ENCODE results near the gene ZNF683.

ZNF683 gene

GRCh38 chr1:26373281-26373680, 731 bp upstream of the ZNF683 start:
- no peak for DNase-seq (ENCODE audit: low read depth)
- no peak overlapping the region for H3K4me3 ChIP-seq (ENCODE audit: low read depth, low read length)
- TF ChIP-seq CTCF (IDR thresholded peaks at IDR 0.05; ENCODE audit: control insufficient read depth, extremely low read depth, insufficient read depth), result no peak

- no peak for DNase-seq (ENCODE audit: low read depth)
- no peak for TF ChIP-seq CTCF (IDR thresholded peaks at IDR 0.05; ENCODE audit: control insufficient read depth, extremely low read depth, insufficient read depth)
- no peak overlapping the region for H3K4me3 ChIP-seq (ENCODE audit: low read depth, low read length)
These were observed 511 bp downstream of the ZNF683 start for GRCh38 chr1:26372039-26372438.

- no peak for TF ChIP-seq CTCF (IDR thresholded peaks at IDR 0.05; ENCODE audit: control insufficient read depth, extremely low read depth, insufficient read depth)
- DNase-seq (ENCODE audit: low read depth), result no peak
- H3K4me3 ChIP-seq (ENCODE audit: low read depth, low read length), result no peak overlapping the region
These were observed 1.8 kb downstream of the ZNF683 start for GRCh38 chr1:26370591-26371382.

GRCh38 chr1:26368486-26368885, 4.1 kb downstream of the ZNF683 start:
- no peak overlapping the region for H3K4me3 ChIP-seq (ENCODE audit: low read depth, low read length)
- no peak for TF ChIP-seq CTCF (IDR thresholded peaks at IDR 0.05; ENCODE audit: control insufficient read depth, extremely low read depth, insufficient read depth)
- DNase-seq (ENCODE audit: low read depth), result no peak

- no peak for TF ChIP-seq CTCF (IDR thresholded peaks at IDR 0.05; ENCODE audit: control insufficient read depth, extremely low read depth, insufficient read depth)
- DNase-seq (ENCODE audit: low read depth), result no peak
- no peak overlapping the region for H3K4me3 ChIP-seq (ENCODE audit: low read depth, low read length)
These were observed 4.5 kb downstream of the ZNF683 start for GRCh38 chr1:26368006-26368405.

GRCh38 chr1:26367441-26367840, 5.1 kb downstream of the ZNF683 start:
- no peak for TF ChIP-seq CTCF (IDR thresholded peaks at IDR 0.05; ENCODE audit: control insufficient read depth, extremely low read depth, insufficient read depth)
- H3K4me3 ChIP-seq (ENCODE audit: low read depth, low read length), result no peak overlapping the region
- no peak for DNase-seq (ENCODE audit: low read depth)

- no peak overlapping the region for H3K4me3 ChIP-seq (ENCODE audit: low read depth, low read length)
- DNase-seq (ENCODE audit: low read depth), result no peak
- no peak for TF ChIP-seq CTCF (IDR thresholded peaks at IDR 0.05; ENCODE audit: control insufficient read depth, extremely low read depth, insufficient read depth)
These were observed 7.6 kb downstream of the ZNF683 start for GRCh38 chr1:26364956-26365355.
